H1 (cell line): ENCODE results near the gene GNB1L. TPM values are rescaled to one million over a fixed set of nuclear protein-coding genes. Genes with fewer than 3 reads are reported as not detected.
A peak's percentile ranks its signal among the peaks of the same experiment; 100 is the strongest.

ENCODE experiments used
- CTCF ChIA-PET: fragments of 300-600 bp; sonication (Branson Sonifier 250); formaldehyde crosslinking; loops from one replicate; lab custom pipeline; 2021; ENCODE audit not compliant: partially characterized antibody; lab: Charles Lee
- POLR2A ChIA-PET: fragments of 300-600 bp; sonication (Branson Sonifier 250); formaldehyde crosslinking; loops from one replicate; lab custom pipeline; 2021; ENCODE audit warnings: inconsistent platforms; ENCODE audit not compliant: partially characterized antibody; lab: Charles Lee
- DNase-seq, 2 experiments: peaks; one replicate each; pipeline versions ENCODE4 v3.0.0 to v3.0.0-alpha.2; 2010 to 2022; ENCODE audit warnings: low spot score in 2 of 2, low read depth in 1 of 2, mixed read lengths in 1 of 2
- FAIRE-seq: peaks from 2 replicates; lab custom pipeline; 2011; peaks lifted over from hg19 to GRCh38; lab: Jason Lieb, UNC
- H2AFZ ChIP-seq: 2 replicates; pipeline ENCODE4 v1.8.1; 2012; ENCODE audit warnings: low read length, inconsistent platforms
- H2AK5ac ChIP-seq: 2 replicates; pipeline ENCODE4 v1.6.1; 2013; ENCODE audit warnings: low read depth, low read length
- H2BK120ac ChIP-seq: replicated peaks from 2 replicates; pipeline ENCODE3; 2013; ENCODE audit warnings: low read depth, low read length, inconsistent platforms
- H2BK12ac ChIP-seq: 2 replicates; pipeline ENCODE4 v1.6.1; 2013; ENCODE audit warnings: low read depth, low read length
- H2BK15ac ChIP-seq: 2 replicates; pipeline ENCODE4 v1.6.1; 2013; ENCODE audit warnings: low read length
- H2BK20ac ChIP-seq: 2 replicates; pipeline ENCODE4 v1.6.1; 2013; ENCODE audit warnings: low read length
- H2BK5ac ChIP-seq: 2 replicates; pipeline ENCODE4 v1.6.1; 2013; ENCODE audit warnings: low read depth, low read length
- H3K14ac ChIP-seq: 2 replicates; pipeline ENCODE4 v1.6.1; 2013; ENCODE audit warnings: inconsistent platforms; ENCODE audit not compliant: insufficient read length
- H3K18ac ChIP-seq: 2 replicates; pipeline ENCODE4 v1.6.1; 2013; ENCODE audit warnings: low read length; ENCODE audit errors: extremely low read depth
- H3K23ac ChIP-seq: 2 replicates; pipeline ENCODE4 v1.6.1; 2013; ENCODE audit warnings: inconsistent platforms; ENCODE audit not compliant: insufficient read length
- H3K23me2 ChIP-seq: 2 replicates; pipeline ENCODE4 v1.6.1; 2013; ENCODE audit warnings: low read depth, low read length
- H3K27ac ChIP-seq: 2 replicates; pipeline ENCODE4 v1.6.1; 2011; ENCODE audit warnings: low read depth, low read length, inconsistent platforms
- H3K27me3 ChIP-seq, 4 experiments: replicated peaks in 1 of 4; 1 replicate in 1 of 4; 2 replicates in 3 of 4; pipeline versions ENCODE4 v1.6.1 to v1.8.1; 2011 to 2013; ENCODE audit warnings: low read length in 3 of 4, mild to moderate bottlenecking in 3 of 4, inconsistent platforms in 2 of 4, mixed read lengths in 2 of 4, moderate library complexity in 1 of 4; ENCODE audit not compliant: control insufficient read depth in 3 of 4, insufficient read depth in 3 of 4; ENCODE audit errors: extremely low read depth in 1 of 4
- H3K36me3 ChIP-seq, 4 experiments: 2 replicates each; pipeline versions ENCODE4 v1.6.1 to v1.8.1; 2011 to 2013; ENCODE audit warnings: mild to moderate bottlenecking in 4 of 4, low read length in 3 of 4, moderate library complexity in 2 of 4, control low read depth in 1 of 4, inconsistent platforms in 1 of 4; ENCODE audit not compliant: insufficient read depth in 4 of 4, control insufficient read depth in 2 of 4
- H3K4ac ChIP-seq: replicated peaks from 2 replicates; pipeline ENCODE3; 2013; ENCODE audit warnings: low read length, low read depth, mixed read lengths, inconsistent platforms; ENCODE audit not compliant: insufficient read length
- H3K4me1 ChIP-seq, 4 experiments: replicated peaks in 1 of 4; 1 replicate in 1 of 4; 2 replicates in 3 of 4; pipeline versions ENCODE4 v1.6.1 to v1.8.1; 2011 to 2013; ENCODE audit warnings: low read length in 3 of 4, inconsistent platforms in 2 of 4, mixed read lengths in 1 of 4; ENCODE audit not compliant: insufficient read depth in 4 of 4, control insufficient read depth in 3 of 4
- H3K4me2 ChIP-seq, 2 experiments: 2 replicates each; pipeline versions ENCODE4 v1.6.1 to v1.8.1; 2011 to 2013; ENCODE audit warnings: low read depth in 2 of 2, low read length in 2 of 2, control low read depth in 1 of 2, inconsistent platforms in 1 of 2, mild to moderate bottlenecking in 1 of 2; ENCODE audit not compliant: insufficient read depth in 1 of 2
- H3K4me3 ChIP-seq, 4 experiments: fragments of 200-600, 300-600 bp in 1 of 4; sonication (generic), shearing (Covaris generic), sonication (Bioruptor Twin) in 1 of 4; 2 replicates each; pipeline versions ENCODE4 v1.5.1 to v1.8.1; 2011 to 2016; ENCODE audit warnings: low read length in 4 of 4, low read depth in 3 of 4, control low read depth in 2 of 4, inconsistent platforms in 2 of 4, mild to moderate bottlenecking in 2 of 4, mixed read lengths in 1 of 4, moderate library complexity in 1 of 4; ENCODE audit not compliant: insufficient read depth in 2 of 4; ENCODE audit errors: extremely low read depth in 1 of 4
- H3K56ac ChIP-seq: replicated peaks from 2 replicates; pipeline ENCODE3; 2013; ENCODE audit warnings: low read depth, mild to moderate bottlenecking, mixed read lengths, low read length, inconsistent platforms; ENCODE audit not compliant: insufficient read length
- H3K79me1 ChIP-seq: 2 replicates; pipeline ENCODE4 v1.6.1; 2013; ENCODE audit warnings: low read depth, low read length, control low read depth
- H3K79me2 ChIP-seq, 2 experiments: 2 replicates each; pipeline versions ENCODE4 v1.6.1 to v1.8.1; 2012 to 2013; ENCODE audit warnings: low read length in 2 of 2, mild to moderate bottlenecking in 2 of 2, inconsistent platforms in 1 of 2; ENCODE audit not compliant: insufficient read depth in 2 of 2, control insufficient read depth in 1 of 2
- H3K9ac ChIP-seq, 4 experiments: replicated peaks in 1 of 4; 1 replicate in 1 of 4; 2 replicates in 3 of 4; pipeline versions ENCODE4 v1.6.1 to v1.8.1; 2011 to 2013; ENCODE audit warnings: low read depth in 3 of 4, low read length in 3 of 4, control low read depth in 2 of 4, mild to moderate bottlenecking in 2 of 4, moderate library complexity in 2 of 4, inconsistent platforms in 1 of 4; ENCODE audit errors: extremely low read depth in 1 of 4
- H3K9me3 ChIP-seq, 2 experiments: 2 replicates each; pipeline versions ENCODE4 v1.6.1 to v1.8.1; 2012 to 2013; ENCODE audit warnings: mild to moderate bottlenecking in 2 of 2, moderate library complexity in 2 of 2, control low read depth in 1 of 2, inconsistent platforms in 1 of 2, low read depth in 1 of 2, low read length in 1 of 2, mixed read lengths in 1 of 2; ENCODE audit not compliant: insufficient read depth in 2 of 2
- H4K20me1 ChIP-seq, 2 experiments: replicated peaks in 1 of 2; 2 replicates each; pipeline versions ENCODE3 to v1.8.1; 2011 to 2013; ENCODE audit warnings: inconsistent platforms in 2 of 2, low read length in 2 of 2, mild to moderate bottlenecking in 1 of 2; ENCODE audit not compliant: insufficient read depth in 2 of 2, control insufficient read depth in 1 of 2
- H4K5ac ChIP-seq: 2 replicates; pipeline ENCODE4 v1.6.1; 2013; ENCODE audit warnings: low read length, low read depth, mixed read lengths, inconsistent platforms; ENCODE audit not compliant: insufficient read length
- H4K8ac ChIP-seq: 2 replicates; pipeline ENCODE4 v1.8.0; 2013; ENCODE audit warnings: mild to moderate bottlenecking, moderate library complexity, low read length, inconsistent platforms; ENCODE audit not compliant: insufficient read depth; ENCODE audit errors: extremely low read depth
- H4K91ac ChIP-seq: replicated peaks from 2 replicates; pipeline ENCODE3; 2013; ENCODE audit warnings: low read length, mixed read lengths, inconsistent platforms; ENCODE audit not compliant: insufficient read length
- CEBPB ChIP-seq: IDR thresholded peaks from 2 replicates; pipeline ENCODE4 v1.6.1; 2012; ENCODE audit warnings: low read depth, low read length
- JUN ChIP-seq: IDR thresholded peaks from 2 replicates; pipeline ENCODE4 v1.6.1; 2011; ENCODE audit warnings: low read depth, mild to moderate bottlenecking, improper control_type of control experiment, low read length
- RFX5 ChIP-seq: IDR thresholded peaks from 2 replicates; pipeline ENCODE4 v1.6.1; 2011; ENCODE audit warnings: low read depth, low read length, improper control_type of control experiment, borderline replicate concordance
- WGBS, 2 experiments: shearing (Covaris generic) in 1 of 2; methylation state at CpG; one replicate each; pipeline versions ENCODE4 v1.1.6 to v1.1.7; 2013 to 2015; ENCODE audit warnings: low lambda C conversion rate in 2 of 2, mixed read lengths in 2 of 2, inconsistent platforms in 1 of 2, low coverage in 1 of 2, missing lambda C conversion rate in 1 of 2; ENCODE audit not compliant: insufficient replicate concordance in 2 of 2, insufficient coverage in 1 of 2, insufficient read length in 1 of 2; ENCODE audit errors: extremely low coverage in 1 of 2, missing lambda C conversion rate in 1 of 2; 5-methylcytosine and 5-hydroxymethylcytosine counted together
- polyA plus RNA-seq, 7 experiments: library from polyadenylated mRNA; depleted of rRNA in 3 of 7; stranded (reverse) in 5 of 7; unstranded in 2 of 7; fragments of >200 nt in 5 of 7; fragments of 200-250 nt in 2 of 7; gene quantifications; 1 replicate in 5 of 7; 2 replicates in 1 of 7; 4 replicates in 1 of 7; pipeline versions ENCODE4 v1.2.1 to v1.2.3, GENCODE V29; 2011 to 2013; ENCODE audit warnings: missing spikeins in 2 of 7, mixed read lengths in 2 of 7
- total RNA-seq: library from RNA; stranded (reverse); fragmentation: NEBNext Ultra II Directional; extraction: Animal tissue kit (Norgen Biotek cat#: 25700); gene quantifications from 2 replicates; pipeline ENCODE4 v1.2.1, GENCODE V29; 2021

GNB1L gene
- total and polyA plus RNA-seq, 2 of the 8 experiments (the other 6 are each of a cell fraction or from before 2014, with no cell fraction given): 14.0 to 15.6 TPM

DNA sequence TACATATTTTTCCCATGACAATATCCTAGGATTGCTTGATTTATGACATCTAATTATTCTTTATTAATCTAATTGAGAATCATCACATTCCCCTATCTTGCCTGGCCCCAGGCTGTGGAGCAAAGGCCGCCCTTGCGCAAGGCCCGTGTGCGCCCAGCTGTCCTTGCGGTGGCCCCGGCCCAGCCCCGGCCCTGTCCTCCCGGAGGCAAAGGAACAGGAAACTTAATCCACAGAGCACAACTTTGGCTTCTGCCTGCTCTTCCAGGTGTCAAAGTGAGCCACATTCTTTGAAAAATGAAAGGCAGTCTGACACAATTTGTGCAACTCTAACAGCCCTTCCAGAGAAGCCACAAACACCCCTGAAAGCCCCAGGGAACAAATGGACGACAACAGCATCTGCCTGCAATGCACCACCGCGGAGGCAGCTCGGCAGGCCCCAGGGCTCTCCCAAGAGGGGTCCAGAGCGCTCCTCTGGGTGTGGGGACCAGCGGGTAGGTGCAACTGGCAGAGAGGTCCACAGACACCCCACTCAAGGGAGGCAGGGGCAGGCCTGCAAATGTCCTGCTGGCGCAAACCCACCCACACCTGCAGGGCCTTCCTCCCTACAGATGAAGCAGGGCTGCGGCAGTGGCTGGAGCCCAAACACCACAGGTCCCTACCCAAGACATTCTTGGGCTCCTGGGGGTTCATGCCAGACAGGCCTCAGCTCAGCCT lies 30.3 kb downstream of the GNB1L start:
- no peaks in the 10 kb centered on the region for H3K23me2 ChIP-seq
- H3K79me2 ChIP-seq: no peaks in the 10 kb centered on the region
- POLR2A ChIA-PET: interaction anchor here (0.6 to 0.8 kb wide), 3 partner anchors 8 to 132 kb away, joined by 3 to 5 read pairs (median 3); no protein-coding TSS in a partner anchor
- H3K4me3 ChIP-seq: no peak overlapping the region
- FAIRE-seq: no peak
- H3K4me2 ChIP-seq: no peak overlapping the region
- peak in 1 of 2 experiments; percentile 47 for DNase-seq
- no peak overlapping the region for H3K4ac ChIP-seq
- 86% methylated on average over 16 of the region's 16 CpGs; no CpG with 5 or more reads in 1 of the 2 experiments for WGBS, 2 experiments
- no peak overlapping the region for H3K18ac ChIP-seq
- no peak for TF ChIP-seq RFX5
- TF ChIP-seq CEBPB: peak; percentile 59
- TF ChIP-seq JUN: no peak
- no peak overlapping the region for H2BK5ac ChIP-seq
- H2BK15ac ChIP-seq: no peak overlapping the region
- peak overlapping the region; percentile 84 for H4K8ac ChIP-seq
- H2AK5ac ChIP-seq: no peak overlapping the region
- H4K91ac ChIP-seq: no peak overlapping the region
- no peak overlapping the region for H3K9ac ChIP-seq
- peaks cover 0 to 10% (median 1%) of the 10 kb centered on the region in 4 experiments; a peak in 4 of 7 replicates for H3K4me1 ChIP-seq
- no peaks in the 10 kb centered on the region for H3K36me3 ChIP-seq
- no peak overlapping the region for H2BK20ac ChIP-seq
- H3K9me3 ChIP-seq: no peaks in the 10 kb centered on the region; a peak in 1 of 4 replicates
- H2BK120ac ChIP-seq: no peak overlapping the region
- H3K27me3 ChIP-seq: peaks cover 0 to 2% (median 0%) of the 10 kb centered on the region in 4 experiments; a peak in 1 of 7 replicates
- H2BK12ac ChIP-seq: no peak overlapping the region
- no peak overlapping the region for H2AFZ ChIP-seq
- H3K56ac ChIP-seq: no peak overlapping the region
- H3K23ac ChIP-seq: no peak overlapping the region
- peaks cover 3 to 10% of the 10 kb centered on the region in 2 experiments for H4K20me1 ChIP-seq
- H4K5ac ChIP-seq: no peak overlapping the region
- H3K27ac ChIP-seq: no peak overlapping the region
- H3K79me1 ChIP-seq: no peaks in the 10 kb centered on the region
- CTCF ChIA-PET: interaction anchor here (0.6 to 2.8 kb wide), 4 partner anchors 18 to 88 kb away, joined by 3 to 6 read pairs (median 4); no protein-coding TSS in a partner anchor
- H3K14ac ChIP-seq: no peak overlapping the region
